Spleen (tissue), 11 donors: ENCODE results near the gene CBX2. TPM values are rescaled to one million over a fixed set of nuclear protein-coding genes. Genes with fewer than 3 reads are reported as not detected.

Source experiments
- DNase-seq: peaks from one replicate; pipeline ENCODE4 v3.0.0-alpha.2; 2020
- H3K27ac ChIP-seq, 8 donors: fragments of 200-600 bp; sonication (generic) in 7 of 8; 1 replicate in 4 of 8; 2 replicates in 4 of 8; pipeline versions ENCODE4 v1.5.0 to v1.8.0; 2016 to 2021; ENCODE audit warnings: inconsistent platforms in 4 of 8, mild to moderate bottlenecking in 4 of 8, moderate library complexity in 1 of 8
- H3K27me3 ChIP-seq, 7 donors: fragments of 200-600 bp; sonication (generic) in 6 of 7; replicated peaks in 1 of 7; 1 replicate in 4 of 7; 2 replicates in 3 of 7; pipeline versions ENCODE4 v1.5.0 to v1.8.0; 2016 to 2021; ENCODE audit warnings: inconsistent platforms in 3 of 7, mild to moderate bottlenecking in 1 of 7
- H3K36me3 ChIP-seq, 6 donors: fragments of 200-600 bp; sonication (generic) in 5 of 6; 1 replicate in 4 of 6; 2 replicates in 2 of 6; pipeline versions ENCODE4 v1.5.0 to v1.8.0; 2016 to 2021; ENCODE audit warnings: inconsistent platforms in 2 of 6
- H3K4me1 ChIP-seq, 6 donors: fragments of 200-600 bp; sonication (generic) in 5 of 6; 1 replicate in 3 of 6; 2 replicates in 3 of 6; pipeline versions ENCODE4 v1.5.0 to v1.8.0; 2016 to 2021; ENCODE audit warnings: inconsistent platforms in 3 of 6
- H3K4me3 ChIP-seq, 8 donors: fragments of 200-600 bp; sonication (generic) in 7 of 8; 1 replicate in 4 of 8; 2 replicates in 4 of 8; pipeline versions ENCODE4 v1.5.0 to v1.8.0; 2016 to 2021; ENCODE audit warnings: inconsistent platforms in 4 of 8, mild to moderate bottlenecking in 4 of 8, moderate library complexity in 2 of 8
- H3K9me3 ChIP-seq, 8 donors: fragments of 200-600 bp; sonication (generic) in 7 of 8; 1 replicate in 4 of 8; 2 replicates in 4 of 8; pipeline versions ENCODE4 v1.5.0 to v1.8.0; 2016 to 2021; ENCODE audit warnings: inconsistent platforms in 4 of 8
- POLR2A ChIP-seq, 3 donors: fragments of 450-650 bp; IDR thresholded peaks; one replicate each; pipeline ENCODE4 v1.5.1; 2017; ENCODE audit warnings: antibody characterized with exemption in 3 of 3, mild to moderate bottlenecking in 1 of 3
- POLR2AphosphoS5 ChIP-seq, 3 donors: sonication (generic); formaldehyde crosslinking; IDR thresholded peaks; one replicate each; pipeline ENCODE4 v1.5.1; 2017; ENCODE audit warnings: antibody characterized with exemption in 3 of 3
- WGBS, 5 donors: extraction: QIAGEN DNeasy Blood & Tissue Kit in 3 of 5; methylation state at CpG; one replicate each; pipeline versions ENCODE4 v1.1.5 to v1.1.7; 2013 to 2018; 5-methylcytosine and 5-hydroxymethylcytosine counted together
- intact Hi-C: fragments of 100-400 bp; cut with DNase I; formaldehyde crosslinking; loops from one replicate; pipeline ENCODE4 v1.15.0; 2023; ENCODE audit warnings: low total_unique reads
- polyA plus RNA-seq, 3 donors: library from polyadenylated mRNA; stranded (reverse); fragments of 200-250 nt; gene quantifications; one replicate each; pipeline ENCODE4 v1.2.1, GENCODE V29; 2013
- total RNA-seq, 7 donors: library from RNA; depleted of rRNA in 3 of 7; stranded (reverse); fragments of >200 nt in 3 of 7; fragmentation: NEBNext Ultra II Directional in 4 of 7; extraction: Animal tissue kit (Norgen Biotek cat#: 25700) in 4 of 7; gene quantifications; one replicate each; pipeline versions ENCODE4 v1.1.0 to v1.2.1, GENCODE V29; 2016 to 2021
- TF ChIP-seq, protein P1 (sequence below), 11 experiments: fragments of 200-600 bp in 7 of 11; fragments of 450-650 bp in 4 of 11; sonication (generic) in 4 of 11; IDR thresholded peaks in 8 of 11; conservative IDR thresholded peaks in 3 of 11; 1 replicate in 7 of 11; 2 replicates in 4 of 11; pipeline versions ENCODE4 v1.4.0 to v1.8.0; 2016 to 2021; ENCODE audit warnings: antibody characterized with exemption in 11 of 11, inconsistent platforms in 4 of 11, mild to moderate bottlenecking in 1 of 11
- donor health status: healthy with polysubstance abuse.
- donor health status: DM: no; HTN: no; CAD: no; lungs with moderate emphysema.
- donor health status: DM: no; HTN: no; CAD: no.
- donor health status: Bipolar disorder and iron deficiency.
- donor health status: healthy.
- donor health status: DM: no; HTN: no; CAD: no.
- donor health status: DM: yes; HTN: yes; CAD: no.

The CBX2 gene
- total and polyA plus RNA-seq, 10 donors, result 0.48 to 6.2 (median 3.3) TPM

DNA sequence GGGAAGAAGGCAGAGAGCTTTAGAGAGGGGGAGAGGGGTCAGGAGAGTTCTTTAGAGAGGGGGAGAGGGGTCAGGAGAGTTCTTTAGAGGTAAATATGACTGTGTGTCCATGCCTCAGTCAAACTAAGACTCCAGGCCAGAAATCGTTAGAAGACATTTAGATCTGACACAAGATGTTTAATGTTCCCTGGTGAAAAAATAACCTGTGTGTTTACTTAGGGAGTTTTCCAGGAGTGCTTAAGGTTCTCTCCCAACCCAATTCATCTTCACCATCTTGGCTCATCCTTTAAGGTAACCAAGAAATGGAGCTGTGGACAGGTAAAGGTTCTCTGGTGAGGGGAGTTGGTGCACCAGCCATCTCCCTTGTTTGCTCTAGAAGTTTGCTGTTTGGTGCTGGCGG is 51.5 kb downstream of the CBX2 start:
- Histone ChIP-seq H3K4me1 (peaks cover 15 to 69% (median 53%) of the 10 kb centered on the region in 6 donors), H3K4me3 (no peak overlapping the region), H3K27ac (no peak overlapping the region), H3K36me3 (peaks cover 3 to 21% (median 13%) of the 10 kb centered on the region in 6 donors), H3K27me3 (peaks cover 0 to 13% (median 0%) of the 10 kb centered on the region in 7 donors), H3K9me3 (no peaks in the 10 kb centered on the region)
- DNase-seq, result no peak
- intact Hi-C loops, result no loop called here
- TF ChIP-seq POLR2A (IDR thresholded peaks at IDR 0.05) (no peak), POLR2AphosphoS5 (IDR thresholded peaks at IDR 0.05) (no peak)
- TF ChIP-seq, protein P1, sequence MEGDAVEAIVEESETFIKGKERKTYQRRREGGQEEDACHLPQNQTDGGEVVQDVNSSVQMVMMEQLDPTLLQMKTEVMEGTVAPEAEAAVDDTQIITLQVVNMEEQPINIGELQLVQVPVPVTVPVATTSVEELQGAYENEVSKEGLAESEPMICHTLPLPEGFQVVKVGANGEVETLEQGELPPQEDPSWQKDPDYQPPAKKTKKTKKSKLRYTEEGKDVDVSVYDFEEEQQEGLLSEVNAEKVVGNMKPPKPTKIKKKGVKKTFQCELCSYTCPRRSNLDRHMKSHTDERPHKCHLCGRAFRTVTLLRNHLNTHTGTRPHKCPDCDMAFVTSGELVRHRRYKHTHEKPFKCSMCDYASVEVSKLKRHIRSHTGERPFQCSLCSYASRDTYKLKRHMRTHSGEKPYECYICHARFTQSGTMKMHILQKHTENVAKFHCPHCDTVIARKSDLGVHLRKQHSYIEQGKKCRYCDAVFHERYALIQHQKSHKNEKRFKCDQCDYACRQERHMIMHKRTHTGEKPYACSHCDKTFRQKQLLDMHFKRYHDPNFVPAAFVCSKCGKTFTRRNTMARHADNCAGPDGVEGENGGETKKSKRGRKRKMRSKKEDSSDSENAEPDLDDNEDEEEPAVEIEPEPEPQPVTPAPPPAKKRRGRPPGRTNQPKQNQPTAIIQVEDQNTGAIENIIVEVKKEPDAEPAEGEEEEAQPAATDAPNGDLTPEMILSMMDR (IDR thresholded peaks at IDR 0.05 in 8 of 11, conservative IDR thresholded peaks at IDR 0.05 in 3 of 11), result no peak
- WGBS, 5 donors, result 57 to 77% (median 64%) methylated on average over 2 of the region's 2 CpGs

DNA sequence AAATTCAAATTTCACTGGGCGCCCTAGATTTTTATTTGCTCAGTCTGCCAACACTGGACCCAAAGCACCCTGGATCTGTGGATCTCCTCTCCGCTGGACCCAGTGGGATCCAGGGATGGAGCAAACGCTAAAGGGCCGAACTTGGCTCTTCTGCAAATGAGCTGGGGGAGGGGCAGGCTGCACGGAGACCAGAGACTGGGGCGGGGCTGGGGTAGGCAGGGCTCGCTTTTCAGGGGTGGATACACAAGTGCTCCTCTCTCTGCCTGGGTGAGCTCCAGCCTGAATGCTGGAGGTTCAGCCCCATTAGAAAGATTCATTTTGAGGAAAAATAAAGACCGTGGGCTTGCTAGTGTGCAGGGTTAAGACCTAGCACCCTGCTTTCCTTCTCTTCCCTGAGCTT is 52.4 kb downstream of the CBX2 start:
- no peak overlapping the region for H3K27ac ChIP-seq
- 77 to 83% (median 79%) methylated on average over 8 of the region's 8 CpGs for WGBS, 5 donors
- TF ChIP-seq POLR2A (IDR thresholded peaks at IDR 0.05) (no peak), POLR2AphosphoS5 (IDR thresholded peaks at IDR 0.05) (no peak)
- TF ChIP-seq, protein P1 (IDR thresholded peaks at IDR 0.05 in 8 of 11, conservative IDR thresholded peaks at IDR 0.05 in 3 of 11), result no peak
- no peak for DNase-seq
- no peaks in the 10 kb centered on the region for H3K9me3 ChIP-seq
- H3K27me3 ChIP-seq, result peaks cover 0 to 13% (median 0%) of the 10 kb centered on the region in 7 donors
- H3K36me3 ChIP-seq, result peaks cover 3 to 29% (median 21%) of the 10 kb centered on the region in 6 donors
- intact Hi-C loops, result loop anchor here (10.0 kb wide), 1 partner anchor 86 kb away; no protein-coding TSS in a partner anchor
- peaks cover 15 to 78% (median 60%) of the 10 kb centered on the region in 6 donors for H3K4me1 ChIP-seq
- H3K4me3 ChIP-seq, result no peak overlapping the region

DNA sequence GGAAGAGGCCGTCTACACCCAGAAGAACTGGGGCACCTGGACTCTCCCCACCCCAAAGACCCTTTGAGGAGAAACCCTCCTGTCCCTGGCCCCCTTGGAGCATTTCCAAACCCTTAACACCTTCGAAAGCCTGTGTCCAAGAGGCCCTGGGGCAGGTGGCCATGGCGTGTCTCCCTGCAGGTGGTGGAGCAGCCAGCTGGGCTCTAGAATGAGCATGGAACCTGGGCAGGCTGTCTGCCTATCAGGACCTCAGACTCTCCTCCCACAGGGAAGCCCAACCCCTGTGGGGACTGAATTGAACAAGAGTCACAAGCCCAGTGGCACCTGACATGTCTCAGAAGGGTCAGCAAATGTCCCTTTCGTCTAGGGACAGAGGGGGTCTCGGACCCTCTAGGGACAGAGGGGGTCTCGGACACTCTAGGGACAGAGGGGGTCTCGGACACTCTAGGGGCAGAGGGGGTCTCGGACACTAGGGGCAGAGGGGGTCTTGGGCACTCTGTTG is 52.9 kb downstream of the CBX2 start:
- no peak for TF ChIP-seq POLR2AphosphoS5 (IDR thresholded peaks at IDR 0.05)
- TF ChIP-seq, protein P1 (IDR thresholded peaks at IDR 0.05 in 8 of 11, conservative IDR thresholded peaks at IDR 0.05 in 3 of 11), result no peak
- TF ChIP-seq POLR2A (IDR thresholded peaks at IDR 0.05), result no peak
- DNase-seq, result no peak
- no peak overlapping the region for H3K27ac ChIP-seq
- intact Hi-C loops, result loop anchor here (10.0 kb wide), 1 partner anchor 86 kb away; no protein-coding TSS in a partner anchor
- no peak overlapping the region for H3K4me3 ChIP-seq
- peaks cover 3 to 35% (median 23%) of the 10 kb centered on the region in 6 donors for H3K36me3 ChIP-seq
- no peaks in the 10 kb centered on the region for H3K9me3 ChIP-seq
- H3K27me3 ChIP-seq, result peaks cover 0 to 13% (median 0%) of the 10 kb centered on the region in 7 donors
- peaks cover 15 to 82% (median 65%) of the 10 kb centered on the region in 6 donors for H3K4me1 ChIP-seq
- 73 to 95% (median 92%) methylated on average over 2 to 8 of the region's 8 CpGs for WGBS, 5 donors
